Gastroesophageal sphincter (tissue), 4 donors: ENCODE data around the gene CBLL2. TPM values are rescaled to one million over a fixed set of nuclear protein-coding genes. Genes with fewer than 3 reads are reported as not detected.

Experiments
- ATAC-seq: fragments of 150-250 bp; one replicate; pipeline ENCODE4 v1.9.1; 2016; ENCODE audit warnings: mild to moderate bottlenecking, moderate library complexity
- H3K27ac ChIP-seq, 4 donors: fragments of 200-600 bp; sonication (generic) in 3 of 4; 1 replicate in 3 of 4; 2 replicates in 1 of 4; pipeline ENCODE4 v1.5.1; 2016 to 2019
- H3K27me3 ChIP-seq: fragments of 200-600 bp; sonication (generic); one replicate; pipeline ENCODE4 v1.5.1; 2019
- H3K36me3 ChIP-seq, 2 donors: fragments of 200-600 bp; sonication (generic); one replicate each; pipeline ENCODE4 v1.5.1; 2019; ENCODE audit warnings: control low read depth in 1 of 2
- H3K4me1 ChIP-seq, 3 donors: fragments of 200-600 bp; sonication (generic); 1 replicate in 2 of 3; 2 replicates in 1 of 3; pipeline ENCODE4 v1.5.1; 2016 to 2019; ENCODE audit warnings: control low read depth in 2 of 3
- H3K4me3 ChIP-seq, 2 donors: fragments of 200-600 bp; sonication (generic); one replicate each; pipeline ENCODE4 v1.5.1; 2019; ENCODE audit warnings: mild to moderate bottlenecking in 1 of 2, moderate library complexity in 1 of 2
- H3K9me3 ChIP-seq, 3 donors: fragments of 200-600 bp; sonication (generic); one replicate each; pipeline ENCODE4 v1.5.1; 2017 to 2019; ENCODE audit warnings: control low read depth in 2 of 3
- CTCF ChIP-seq, 4 experiments: fragments of 200-600 bp in 2 of 4; fragments of 450-650 bp in 2 of 4; sonication (generic) in 1 of 4; IDR thresholded peaks; one replicate each; pipeline ENCODE4 v1.5.1; 2017 to 2019; ENCODE audit warnings: antibody characterized with exemption in 4 of 4, mild to moderate bottlenecking in 2 of 4, moderate library complexity in 2 of 4
- EP300 ChIP-seq: sonication (generic); formaldehyde crosslinking; IDR thresholded peaks from one replicate; pipeline ENCODE4 v1.6.1; 2017; ENCODE audit warnings: antibody characterized with exemption, mild to moderate bottlenecking
- POLR2A ChIP-seq, 2 donors: fragments of 450-650 bp; IDR thresholded peaks; one replicate each; pipeline ENCODE4 v1.6.1; 2017; ENCODE audit warnings: antibody characterized with exemption in 2 of 2, mild to moderate bottlenecking in 2 of 2, moderate library complexity in 1 of 2
- POLR2AphosphoS5 ChIP-seq: sonication (generic); formaldehyde crosslinking; IDR thresholded peaks from one replicate; pipeline ENCODE4 v1.6.1; 2017; ENCODE audit warnings: antibody characterized with exemption
- WGBS, 2 donors: methylation state at CpG; one replicate each; pipeline ENCODE4 v1.1.5; 2018; ENCODE audit warnings: low coverage in 1 of 2; 5-methylcytosine and 5-hydroxymethylcytosine counted together
- total RNA-seq, 4 donors: library from RNA; depleted of rRNA; stranded (reverse); fragments of >200 nt; gene quantifications; one replicate each; pipeline ENCODE4 v1.1.0, GENCODE V29; 2016

The CBLL2 gene
- total RNA-seq, 4 donors from 2014 or later, result 0.39 TPM; not detected in 3

- Histone ChIP-seq H3K36me3 (no peaks in the 10 kb centered on the region), H3K4me1 (no peaks in the 10 kb centered on the region), H3K4me3 (no peak overlapping the region), H3K27me3 (no peaks in the 10 kb centered on the region), H3K9me3 (no peaks in the 10 kb centered on the region), H3K27ac (no peak overlapping the region)
- ATAC-seq, result no peak
- TF ChIP-seq POLR2A (IDR thresholded peaks at IDR 0.05), result no peak
- TF ChIP-seq EP300, result no peak
- no peak for TF ChIP-seq CTCF (IDR thresholded peaks at IDR 0.05)
- no peak for TF ChIP-seq POLR2AphosphoS5
- WGBS, 2 donors, result 52 to 53% methylated on average over 4 to 5 of the region's 5 CpGs
Measured at GRCh38 chrX:22314211-22314610, 41.5 kb downstream of the CBLL2 start.

GRCh38 chrX:22314692-22315091 lies 42.0 kb downstream of the CBLL2 start:
- no peak for ATAC-seq
- no peaks in the 10 kb centered on the region for H3K36me3 ChIP-seq
- H3K9me3 ChIP-seq, result no peaks in the 10 kb centered on the region
- no peak for TF ChIP-seq CTCF (IDR thresholded peaks at IDR 0.05)
- TF ChIP-seq POLR2A (IDR thresholded peaks at IDR 0.05), result no peak
- TF ChIP-seq POLR2AphosphoS5, result no peak
- no peak for TF ChIP-seq EP300
- H3K4me1 ChIP-seq, result no peaks in the 10 kb centered on the region
- 22 to 25% methylated on average over 2 of the region's 2 CpGs for WGBS, 2 donors
- H3K4me3 ChIP-seq, result no peak overlapping the region
- no peaks in the 10 kb centered on the region for H3K27me3 ChIP-seq
- H3K27ac ChIP-seq, result no peak overlapping the region

- WGBS, 2 donors, result 54 to 60% methylated on average over 2 to 3 of the region's 3 CpGs
Measured at GRCh38 chrX:22315151-22315550, 42.4 kb downstream of the CBLL2 start.

GRCh38 chrX:22320236-22320873 lies 47.6 kb downstream of the CBLL2 start:
- Histone ChIP-seq H3K27me3 (no peaks in the 10 kb centered on the region), H3K4me1 (no peaks in the 10 kb centered on the region), H3K4me3 (no peak overlapping the region), H3K36me3 (no peaks in the 10 kb centered on the region), H3K27ac (no peak overlapping the region), H3K9me3 (no peaks in the 10 kb centered on the region)
- 59 to 64% methylated on average over 3 to 8 of the region's 12 CpGs for WGBS, 2 donors
- no peak for ATAC-seq
- TF ChIP-seq POLR2A (IDR thresholded peaks at IDR 0.05) (no peak), EP300 (no peak)

More at GRCh38 chrX:22315151-22315550, 42.4 kb downstream of the CBLL2 start:
- Histone ChIP-seq H3K27me3 (no peaks in the 10 kb centered on the region), H3K9me3 (no peaks in the 10 kb centered on the region), H3K36me3 (no peaks in the 10 kb centered on the region), H3K27ac (no peak overlapping the region), H3K4me1 (no peaks in the 10 kb centered on the region), H3K4me3 (no peak overlapping the region)
- TF ChIP-seq POLR2A (IDR thresholded peaks at IDR 0.05) (no peak), EP300 (no peak), CTCF (IDR thresholded peaks at IDR 0.05) (no peak), POLR2AphosphoS5 (no peak)
- no peak for ATAC-seq

DNA sequence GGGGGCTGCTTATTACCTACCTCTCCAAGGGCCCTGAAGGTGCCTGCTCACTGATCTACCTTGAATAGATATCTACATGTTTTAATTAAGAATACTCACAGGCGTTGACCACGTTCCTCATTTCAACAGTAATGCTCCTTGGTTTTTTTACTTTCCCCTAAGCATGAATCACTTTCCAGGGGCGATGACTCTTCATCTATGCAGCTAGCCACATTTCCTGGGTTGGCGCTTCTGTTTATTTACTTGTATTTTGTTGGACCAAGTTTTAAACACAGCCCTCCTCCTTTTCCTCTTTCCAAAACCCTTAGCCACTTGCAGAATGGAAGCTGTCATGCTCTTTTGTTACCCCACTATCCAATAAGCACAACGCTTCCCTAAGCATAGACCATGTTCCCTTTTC lies 50.8 kb downstream of the CBLL2 start:
- Histone ChIP-seq H3K27ac (no peak overlapping the region), H3K36me3 (no peaks in the 10 kb centered on the region), H3K27me3 (no peaks in the 10 kb centered on the region), H3K9me3 (no peaks in the 10 kb centered on the region), H3K4me3 (no peak overlapping the region), H3K4me1 (no peaks in the 10 kb centered on the region)
- ATAC-seq, result no peak
- no peak for TF ChIP-seq POLR2AphosphoS5
- TF ChIP-seq EP300, result no peak
- no peak for TF ChIP-seq CTCF (IDR thresholded peaks at IDR 0.05)
- no peak for TF ChIP-seq POLR2A (IDR thresholded peaks at IDR 0.05)
- 79% methylated on average over 3 to 4 of the region's 5 CpGs for WGBS, 2 donors

Other genes starting within 250 kb of the CBLL2 start
- gene PHEX, start 240.6 kb upstream of the CBLL2 start, total RNA-seq, result 1 to 10 TPM in 1 of 4 donors, under 1 TPM in 3; 0.40 to 1.1 (median 0.67) TPM